WTC11 (cell line): ENCODE results near the gene TIMM44. TPM values are rescaled to one million over a fixed set of nuclear protein-coding genes. Genes with fewer than 3 reads are reported as not detected.

Experiments
- ATAC-seq: fragments of 200-7000 bp; cut with Tn5 transposase; 2 replicates; pipeline ENCODE4 v1.10.0; 2021; ENCODE audit warnings: mild to moderate bottlenecking, moderate library complexity
- CTCF ChIA-PET: fragments of 300-600 bp; sonication (Branson Sonifier 250); formaldehyde crosslinking; loops from one replicate; lab custom pipeline; 2021; ENCODE audit warnings: antibody characterized with exemption; lab: Charles Lee
- POLR2A ChIA-PET: fragments of 350-600 bp; sonication (Branson Sonifier 250); formaldehyde crosslinking; loops from one replicate; lab custom pipeline; 2021; ENCODE audit warnings: antibody characterized with exemption; lab: Charles Lee
- DNase-seq: peaks from one replicate; pipeline ENCODE4 v3.0.0; 2021; ENCODE audit warnings: low spot score
- H3K27ac Mint-ChIP-seq: 2 replicates; pipeline ENCODE4 v1.8.0; 2021; ENCODE audit warnings: mixed read lengths
- H3K27me3 Mint-ChIP-seq: 2 replicates; pipeline ENCODE4 v1.8.0; 2021; ENCODE audit warnings: low read depth, mild to moderate bottlenecking, moderate library complexity, mixed read lengths
- H3K36me3 Mint-ChIP-seq: 2 replicates; pipeline ENCODE4 v1.8.0; 2021; ENCODE audit warnings: mixed read lengths
- H3K4me1 Mint-ChIP-seq: 2 replicates; pipeline ENCODE4 v1.8.0; 2022; ENCODE audit warnings: mixed read lengths
- H3K4me3 Mint-ChIP-seq: 2 replicates; pipeline ENCODE4 v1.8.0; 2021; ENCODE audit warnings: mild to moderate bottlenecking, moderate library complexity, mixed read lengths
- H3K9me3 Mint-ChIP-seq: 2 replicates; pipeline ENCODE4 v1.8.0; 2021; ENCODE audit warnings: mixed read lengths
- ARID4B ChIP-seq: sonication (generic); formaldehyde crosslinking; IDR thresholded peaks from 2 replicates; pipeline ENCODE4 v1.8.0; 2023; ENCODE audit warnings: missing genetic modification reagents, mild to moderate bottlenecking, borderline replicate concordance
- CBFB ChIP-seq: sonication (generic); formaldehyde crosslinking; IDR thresholded peaks from 2 replicates; pipeline ENCODE4 v1.8.1; 2022; ENCODE audit warnings: mild to moderate bottlenecking, low read depth, missing genetic modification reagents
- CREM ChIP-seq: sonication (generic); formaldehyde crosslinking; IDR thresholded peaks from 2 replicates; pipeline ENCODE4 v1.8.1; 2022; ENCODE audit warnings: mild to moderate bottlenecking, missing genetic modification reagents, moderate library complexity
- E2F5 ChIP-seq: sonication (generic); formaldehyde crosslinking; IDR thresholded peaks from 2 replicates; pipeline ENCODE4 v1.8.1; 2022; ENCODE audit warnings: mild to moderate bottlenecking, moderate library complexity, missing genetic modification reagents
- FOXP4 ChIP-seq: sonication (generic); formaldehyde crosslinking; IDR thresholded peaks from 2 replicates; pipeline ENCODE4 v1.8.0; 2022; ENCODE audit warnings: mild to moderate bottlenecking, missing genetic modification reagents
- GTF2I ChIP-seq: fragments of 250-450 bp; sonication (Bioruptor Pico); conservative IDR thresholded peaks from 2 replicates; pipeline ENCODE4 v1.4.0; 2021; ENCODE audit warnings: mild to moderate bottlenecking
- HMGA2 ChIP-seq: fragments of 250-450 bp; sonication (Bioruptor Pico); IDR thresholded peaks from 2 replicates; pipeline ENCODE4 v1.4.0; 2021; ENCODE audit warnings: mild to moderate bottlenecking, moderate library complexity
- IRF2 ChIP-seq: sonication (generic); formaldehyde crosslinking; IDR thresholded peaks from 2 replicates; pipeline ENCODE4 v1.8.0; 2022; ENCODE audit warnings: low read depth, missing genetic modification reagents, borderline replicate concordance
- NFATC4 ChIP-seq: fragments of 250-450 bp; sonication (Bioruptor Pico); IDR thresholded peaks from 2 replicates; pipeline ENCODE4 v1.9.0; 2021; ENCODE audit warnings: mild to moderate bottlenecking
- RELA ChIP-seq: sonication (generic); formaldehyde crosslinking; IDR thresholded peaks from 2 replicates; pipeline ENCODE4 v1.8.1; 2022; ENCODE audit warnings: missing genetic modification reagents, mild to moderate bottlenecking, borderline replicate concordance
- RORB ChIP-seq: fragments of 250-450 bp; sonication (Bioruptor Pico); IDR thresholded peaks from 2 replicates; pipeline ENCODE4 v1.9.0; 2021; ENCODE audit warnings: mild to moderate bottlenecking
- TEAD1 ChIP-seq: sonication (generic); formaldehyde crosslinking; IDR thresholded peaks from 2 replicates; pipeline ENCODE4 v1.8.0; 2022; ENCODE audit warnings: mild to moderate bottlenecking, missing genetic modification reagents
- ZNF138 ChIP-seq: sonication (generic); formaldehyde crosslinking; conservative IDR thresholded peaks from 2 replicates; pipeline ENCODE4 v1.8.1; 2022; ENCODE audit warnings: mild to moderate bottlenecking, moderate library complexity, missing genetic modification reagents
- ZNF263 ChIP-seq: sonication (generic); formaldehyde crosslinking; IDR thresholded peaks from 2 replicates; pipeline ENCODE4 v1.8.1; 2022; ENCODE audit warnings: low read depth, mild to moderate bottlenecking, moderate library complexity, missing genetic modification reagents
- ZNF423 ChIP-seq: fragments of 250-450 bp; sonication (Bioruptor Pico); IDR thresholded peaks from 2 replicates; pipeline ENCODE4 v2.1.2; 2022; ENCODE audit warnings: mild to moderate bottlenecking, moderate library complexity
- ZSCAN18 ChIP-seq: fragments of 250-450 bp; sonication (Bioruptor Pico); IDR thresholded peaks from 2 replicates; pipeline ENCODE4 v2.1.2; 2022; ENCODE audit warnings: mild to moderate bottlenecking, moderate library complexity
- total RNA-seq: library from RNA; stranded (reverse); gene quantifications from 3 replicates; pipeline ENCODE4 v1.2.3, GENCODE V29; 2021
- TF ChIP-seq, protein P1 (sequence below): fragments of 250-450 bp; sonication (Bioruptor Pico); conservative IDR thresholded peaks from 2 replicates; pipeline ENCODE4 v1.9.0; 2021; ENCODE audit warnings: mild to moderate bottlenecking
- TF ChIP-seq, protein P2 (sequence below): sonication (generic); formaldehyde crosslinking; conservative IDR thresholded peaks from 2 replicates; pipeline ENCODE4 v1.8.1; 2023; ENCODE audit warnings: mild to moderate bottlenecking, low read depth, missing genetic modification reagents, moderate library complexity

The TIMM44 gene
- total RNA-seq, 1 experiment from 2014 or later: 129 TPM

DNA sequence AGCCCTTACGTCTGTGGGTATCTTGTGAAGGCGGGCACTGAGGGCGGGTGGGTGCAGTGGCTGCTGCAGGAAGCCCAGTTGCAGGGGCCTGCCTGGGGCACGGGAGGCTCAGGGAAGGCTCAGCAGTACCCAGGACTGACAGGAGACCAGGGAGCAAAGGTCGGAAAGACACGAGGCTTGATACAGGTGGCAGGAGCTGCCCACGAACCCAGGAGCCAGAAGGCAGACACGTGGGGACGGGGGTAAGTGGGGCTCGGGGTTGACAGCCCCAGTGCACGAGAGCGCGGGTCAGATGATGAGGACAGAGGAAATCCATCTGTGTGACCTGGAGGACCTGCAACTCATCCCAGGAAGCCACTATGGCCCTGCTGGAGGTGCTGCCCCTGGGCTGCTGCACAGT, 36.7 kb upstream of the TIMM44 start (continued):
- no peak for TF ChIP-seq ZSCAN18
- TF ChIP-seq IRF2 (CRISPR knock-in tag): no peak
- TF ChIP-seq RELA (CRISPR knock-in tag): no peak

DNA sequence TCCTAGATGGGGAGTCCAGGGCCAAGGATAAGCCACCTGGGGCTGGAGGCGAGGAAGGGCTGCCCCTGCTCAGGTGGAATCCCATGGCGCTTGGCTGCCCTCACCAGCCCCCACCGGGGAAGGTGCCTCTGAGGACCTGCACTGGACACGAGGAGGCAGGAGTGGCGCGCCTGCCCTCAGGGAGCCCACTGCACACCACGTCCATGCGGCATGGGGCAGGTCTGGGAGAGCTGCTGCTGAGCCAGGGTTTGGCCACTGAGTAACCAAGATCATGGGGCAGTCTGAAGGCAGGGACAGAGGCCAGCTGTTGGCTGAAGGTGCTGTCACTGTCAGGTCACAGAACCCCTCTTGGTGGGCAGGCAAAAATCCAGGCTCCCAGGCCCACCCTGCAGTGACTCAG, 36.1 kb upstream of the TIMM44 start:
- Mint-ChIP-seq H3K36me3 (peaks cover 46% of the 10 kb centered on the region), H3K4me1 (no peaks in the 10 kb centered on the region), H3K9me3 (no peaks in the 10 kb centered on the region), H3K27me3 (no peaks in the 10 kb centered on the region), H3K4me3 (no peak overlapping the region), H3K27ac (no peak overlapping the region)
- DNase-seq (no peak), ATAC-seq (no peak)
- TF ChIP-seq CREM (CRISPR knock-in tag) (no peak), ARID4B (CRISPR knock-in tag) (no peak), ZNF263 (CRISPR knock-in tag) (no peak), RORB (no peak), E2F5 (no peak), NFATC4 (CRISPR knock-in tag) (no peak), TEAD1 (CRISPR knock-in tag) (no peak), CBFB (no peak), ZNF138 (CRISPR knock-in tag) (no peak), GTF2I (CRISPR knock-in tag) (no peak), HMGA2 (CRISPR knock-in tag) (no peak), ZNF423 (CRISPR knock-in tag) (no peak), FOXP4 (CRISPR knock-in tag) (no peak)
- TF ChIP-seq, protein P1, sequence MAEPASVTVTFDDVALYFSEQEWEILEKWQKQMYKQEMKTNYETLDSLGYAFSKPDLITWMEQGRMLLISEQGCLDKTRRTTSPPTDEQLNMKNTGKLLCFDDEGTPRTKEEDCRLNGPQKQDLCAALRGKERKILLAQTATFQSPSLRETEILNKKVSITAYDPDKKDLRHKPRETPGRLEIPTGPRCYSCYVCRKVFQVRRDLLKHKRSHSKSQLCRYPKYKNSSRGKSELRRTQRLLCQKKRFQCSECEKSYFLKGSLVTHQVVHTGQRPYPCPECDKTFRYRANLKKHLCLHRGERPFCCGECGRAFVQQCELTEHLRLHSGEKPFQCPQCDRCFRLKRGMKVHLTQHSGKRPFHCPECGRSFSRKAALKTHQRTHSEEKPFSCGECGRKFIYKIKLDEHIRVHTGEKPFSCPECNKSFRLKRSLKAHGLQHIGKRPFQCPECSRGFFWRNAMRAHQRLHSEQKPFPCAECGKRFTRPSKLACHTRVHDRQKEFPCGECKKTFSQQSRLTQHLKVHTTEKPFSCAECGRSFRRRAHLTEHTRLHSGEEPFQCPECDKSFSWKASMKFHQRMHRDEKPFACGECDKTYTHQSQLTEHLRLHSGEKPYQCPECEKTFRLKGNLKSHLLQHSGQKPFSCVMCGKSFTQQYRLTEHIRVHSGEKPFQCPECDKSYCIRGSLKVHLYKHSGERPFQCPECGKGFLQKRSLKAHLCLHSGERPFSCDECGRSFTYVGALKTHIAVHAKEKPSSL: no peak
- TF ChIP-seq, protein P2, sequence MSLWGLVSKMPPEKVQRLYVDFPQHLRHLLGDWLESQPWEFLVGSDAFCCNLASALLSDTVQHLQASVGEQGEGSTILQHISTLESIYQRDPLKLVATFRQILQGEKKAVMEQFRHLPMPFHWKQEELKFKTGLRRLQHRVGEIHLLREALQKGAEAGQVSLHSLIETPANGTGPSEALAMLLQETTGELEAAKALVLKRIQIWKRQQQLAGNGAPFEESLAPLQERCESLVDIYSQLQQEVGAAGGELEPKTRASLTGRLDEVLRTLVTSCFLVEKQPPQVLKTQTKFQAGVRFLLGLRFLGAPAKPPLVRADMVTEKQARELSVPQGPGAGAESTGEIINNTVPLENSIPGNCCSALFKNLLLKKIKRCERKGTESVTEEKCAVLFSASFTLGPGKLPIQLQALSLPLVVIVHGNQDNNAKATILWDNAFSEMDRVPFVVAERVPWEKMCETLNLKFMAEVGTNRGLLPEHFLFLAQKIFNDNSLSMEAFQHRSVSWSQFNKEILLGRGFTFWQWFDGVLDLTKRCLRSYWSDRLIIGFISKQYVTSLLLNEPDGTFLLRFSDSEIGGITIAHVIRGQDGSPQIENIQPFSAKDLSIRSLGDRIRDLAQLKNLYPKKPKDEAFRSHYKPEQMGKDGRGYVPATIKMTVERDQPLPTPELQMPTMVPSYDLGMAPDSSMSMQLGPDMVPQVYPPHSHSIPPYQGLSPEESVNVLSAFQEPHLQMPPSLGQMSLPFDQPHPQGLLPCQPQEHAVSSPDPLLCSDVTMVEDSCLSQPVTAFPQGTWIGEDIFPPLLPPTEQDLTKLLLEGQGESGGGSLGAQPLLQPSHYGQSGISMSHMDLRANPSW (CRISPR knock-in tag): no peak
- CTCF ChIA-PET: interaction anchor here (1.1 kb wide), 1 partner anchor 9 kb away, joined by 4 read pairs; no protein-coding TSS in a partner anchor
- POLR2A ChIA-PET: no interaction called here
